ENCODE results near the gene WNT7A.

WNT7A gene

DNA sequence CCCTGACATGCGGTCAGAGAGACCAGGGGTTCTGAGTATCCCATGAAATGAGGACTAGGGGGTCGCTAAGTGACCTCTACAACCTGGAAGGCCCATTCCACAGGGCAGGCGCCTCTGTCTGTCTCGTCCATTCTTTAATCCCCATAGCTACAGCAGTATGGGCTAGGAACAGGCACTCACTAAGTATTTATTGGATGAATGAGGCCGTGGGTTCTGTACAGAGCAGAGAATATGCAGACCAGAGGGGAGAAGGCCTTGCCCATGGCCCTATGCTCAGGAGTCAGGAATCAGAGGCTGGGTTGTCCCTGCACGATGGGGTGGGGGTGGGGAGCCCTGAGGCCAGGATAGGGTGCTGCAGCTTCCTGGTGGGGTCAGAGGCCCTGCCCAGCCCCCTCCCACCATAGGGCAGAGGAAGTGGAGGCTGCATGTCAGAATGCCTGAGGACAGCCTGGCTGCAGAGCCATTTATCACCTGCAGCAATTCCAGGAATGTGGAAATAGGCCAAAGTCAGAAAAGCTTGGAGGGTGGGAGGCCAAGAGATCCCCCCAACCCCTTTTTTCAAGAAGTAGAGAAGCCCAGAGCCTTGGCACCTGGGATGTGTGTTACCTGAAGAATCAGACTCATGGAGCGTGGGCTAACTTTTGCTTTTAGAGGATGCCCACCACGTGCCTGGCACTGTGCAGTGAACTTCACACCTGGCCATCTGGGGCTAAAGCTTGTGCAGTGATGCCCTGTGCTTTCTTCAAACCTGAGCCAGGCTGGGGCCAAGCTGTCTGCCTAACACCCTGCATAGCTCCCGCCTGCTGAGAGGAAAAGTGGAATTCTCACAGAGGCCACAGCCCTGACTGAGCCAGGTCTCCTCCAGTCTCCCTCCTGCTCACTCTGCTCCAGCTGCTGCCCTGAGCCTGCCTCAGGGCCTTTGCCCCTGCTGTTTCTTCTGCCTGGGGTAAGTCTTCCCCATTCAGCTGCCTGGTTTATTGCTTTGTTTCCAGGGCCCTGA lies 109.4 kb downstream of the WNT7A start:
- DNase-seq (ENCODE audit: low read depth): no peak

DNA sequence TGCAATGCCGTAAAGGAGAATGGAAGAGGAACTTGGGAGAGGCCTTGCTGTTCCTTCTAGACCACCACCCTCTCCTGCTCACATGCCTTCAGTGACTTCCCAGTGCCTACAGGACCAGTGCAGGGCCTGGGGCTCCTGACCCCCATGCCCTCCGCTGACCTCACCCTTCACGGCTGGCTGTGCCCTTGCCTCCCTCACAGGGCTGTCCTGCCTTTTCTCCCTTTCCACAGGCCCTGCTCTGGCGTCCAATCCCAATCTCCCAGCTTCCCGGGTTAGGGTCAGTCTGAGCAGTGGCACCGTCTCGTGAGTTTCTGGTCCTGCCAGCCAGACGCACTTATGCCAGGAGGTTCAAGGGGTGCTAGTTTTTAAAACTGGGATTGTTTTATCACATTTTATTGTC lies 110.4 kb downstream of the WNT7A start:
- no peak for DNase-seq (ENCODE audit: low read depth)

GRCh38 chr3:13768453-13768852 lies 111.4 kb downstream of the WNT7A start:
- no peak for DNase-seq (ENCODE audit: low read depth)

- no peak for DNase-seq (ENCODE audit: low read depth)
These were observed 112.0 kb downstream of the WNT7A start for GRCh38 chr3:13767896-13768295.

GRCh38 chr3:13767030-13767429 lies 112.8 kb downstream of the WNT7A start:
- no peak for DNase-seq (ENCODE audit: low read depth)
